H1 (cell line): ENCODE measurements around the gene SNX25. TPM values are rescaled to one million over a fixed set of nuclear protein-coding genes. Genes with fewer than 3 reads are reported as not detected.
"Not testable (repeated sequence)": the region's sequence is repeated elsewhere in the genome, so short reads cannot be mapped to it uniquely, and the experiment has no call there.

Experiments
- CTCF ChIA-PET: fragments of 300-600 bp; sonication (Branson Sonifier 250); formaldehyde crosslinking; loops from one replicate; lab custom pipeline; 2021; ENCODE audit not compliant: partially characterized antibody; lab: Charles Lee
- POLR2A ChIA-PET: fragments of 300-600 bp; sonication (Branson Sonifier 250); formaldehyde crosslinking; loops from one replicate; lab custom pipeline; 2021; ENCODE audit warnings: inconsistent platforms; ENCODE audit not compliant: partially characterized antibody; lab: Charles Lee
- DNase-seq, 2 experiments: peaks; one replicate each; pipeline versions ENCODE4 v3.0.0 to v3.0.0-alpha.2; 2010 to 2022; ENCODE audit warnings: low spot score in 2 of 2, low read depth in 1 of 2, mixed read lengths in 1 of 2
- FAIRE-seq: peaks from 2 replicates; lab custom pipeline; 2011; peaks lifted over from hg19 to GRCh38; lab: Jason Lieb, UNC
- H2AFZ ChIP-seq: 2 replicates; pipeline ENCODE4 v1.8.1; 2012; ENCODE audit warnings: low read length, inconsistent platforms
- H2AK5ac ChIP-seq: 2 replicates; pipeline ENCODE4 v1.6.1; 2013; ENCODE audit warnings: low read depth, low read length
- H2BK120ac ChIP-seq: replicated peaks from 2 replicates; pipeline ENCODE3; 2013; ENCODE audit warnings: low read depth, low read length, inconsistent platforms
- H2BK12ac ChIP-seq: 2 replicates; pipeline ENCODE4 v1.6.1; 2013; ENCODE audit warnings: low read depth, low read length
- H2BK15ac ChIP-seq: 2 replicates; pipeline ENCODE4 v1.6.1; 2013; ENCODE audit warnings: low read length
- H2BK20ac ChIP-seq: 2 replicates; pipeline ENCODE4 v1.6.1; 2013; ENCODE audit warnings: low read length
- H2BK5ac ChIP-seq: 2 replicates; pipeline ENCODE4 v1.6.1; 2013; ENCODE audit warnings: low read depth, low read length
- H3K14ac ChIP-seq: 2 replicates; pipeline ENCODE4 v1.6.1; 2013; ENCODE audit warnings: inconsistent platforms; ENCODE audit not compliant: insufficient read length
- H3K18ac ChIP-seq: 2 replicates; pipeline ENCODE4 v1.6.1; 2013; ENCODE audit warnings: low read length; ENCODE audit errors: extremely low read depth
- H3K23ac ChIP-seq: 2 replicates; pipeline ENCODE4 v1.6.1; 2013; ENCODE audit warnings: inconsistent platforms; ENCODE audit not compliant: insufficient read length
- H3K23me2 ChIP-seq: 2 replicates; pipeline ENCODE4 v1.6.1; 2013; ENCODE audit warnings: low read depth, low read length
- H3K27ac ChIP-seq: 2 replicates; pipeline ENCODE4 v1.6.1; 2011; ENCODE audit warnings: low read depth, low read length, inconsistent platforms
- H3K27me3 ChIP-seq, 4 experiments: replicated peaks in 1 of 4; 1 replicate in 1 of 4; 2 replicates in 3 of 4; pipeline versions ENCODE4 v1.6.1 to v1.8.1; 2011 to 2013; ENCODE audit warnings: low read length in 3 of 4, mild to moderate bottlenecking in 3 of 4, inconsistent platforms in 2 of 4, mixed read lengths in 2 of 4, moderate library complexity in 1 of 4; ENCODE audit not compliant: control insufficient read depth in 3 of 4, insufficient read depth in 3 of 4; ENCODE audit errors: extremely low read depth in 1 of 4
- H3K36me3 ChIP-seq, 4 experiments: 2 replicates each; pipeline versions ENCODE4 v1.6.1 to v1.8.1; 2011 to 2013; ENCODE audit warnings: mild to moderate bottlenecking in 4 of 4, low read length in 3 of 4, moderate library complexity in 2 of 4, control low read depth in 1 of 4, inconsistent platforms in 1 of 4; ENCODE audit not compliant: insufficient read depth in 4 of 4, control insufficient read depth in 2 of 4
- H3K4ac ChIP-seq: replicated peaks from 2 replicates; pipeline ENCODE3; 2013; ENCODE audit warnings: low read length, low read depth, mixed read lengths, inconsistent platforms; ENCODE audit not compliant: insufficient read length
- H3K4me1 ChIP-seq, 4 experiments: replicated peaks in 1 of 4; 1 replicate in 1 of 4; 2 replicates in 3 of 4; pipeline versions ENCODE4 v1.6.1 to v1.8.1; 2011 to 2013; ENCODE audit warnings: low read length in 3 of 4, inconsistent platforms in 2 of 4, mixed read lengths in 1 of 4; ENCODE audit not compliant: insufficient read depth in 4 of 4, control insufficient read depth in 3 of 4
- H3K4me2 ChIP-seq, 2 experiments: 2 replicates each; pipeline versions ENCODE4 v1.6.1 to v1.8.1; 2011 to 2013; ENCODE audit warnings: low read depth in 2 of 2, low read length in 2 of 2, control low read depth in 1 of 2, inconsistent platforms in 1 of 2, mild to moderate bottlenecking in 1 of 2; ENCODE audit not compliant: insufficient read depth in 1 of 2
- H3K4me3 ChIP-seq, 4 experiments: fragments of 200-600, 300-600 bp in 1 of 4; sonication (generic), shearing (Covaris generic), sonication (Bioruptor Twin) in 1 of 4; 2 replicates each; pipeline versions ENCODE4 v1.5.1 to v1.8.1; 2011 to 2016; ENCODE audit warnings: low read length in 4 of 4, low read depth in 3 of 4, control low read depth in 2 of 4, inconsistent platforms in 2 of 4, mild to moderate bottlenecking in 2 of 4, mixed read lengths in 1 of 4, moderate library complexity in 1 of 4; ENCODE audit not compliant: insufficient read depth in 2 of 4; ENCODE audit errors: extremely low read depth in 1 of 4
- H3K56ac ChIP-seq: replicated peaks from 2 replicates; pipeline ENCODE3; 2013; ENCODE audit warnings: low read depth, mild to moderate bottlenecking, mixed read lengths, low read length, inconsistent platforms; ENCODE audit not compliant: insufficient read length
- H3K79me1 ChIP-seq: 2 replicates; pipeline ENCODE4 v1.6.1; 2013; ENCODE audit warnings: low read depth, low read length, control low read depth
- H3K79me2 ChIP-seq, 2 experiments: 2 replicates each; pipeline versions ENCODE4 v1.6.1 to v1.8.1; 2012 to 2013; ENCODE audit warnings: low read length in 2 of 2, mild to moderate bottlenecking in 2 of 2, inconsistent platforms in 1 of 2; ENCODE audit not compliant: insufficient read depth in 2 of 2, control insufficient read depth in 1 of 2
- H3K9ac ChIP-seq, 4 experiments: replicated peaks in 1 of 4; 1 replicate in 1 of 4; 2 replicates in 3 of 4; pipeline versions ENCODE4 v1.6.1 to v1.8.1; 2011 to 2013; ENCODE audit warnings: low read depth in 3 of 4, low read length in 3 of 4, control low read depth in 2 of 4, mild to moderate bottlenecking in 2 of 4, moderate library complexity in 2 of 4, inconsistent platforms in 1 of 4; ENCODE audit errors: extremely low read depth in 1 of 4
- H3K9me3 ChIP-seq, 2 experiments: 2 replicates each; pipeline versions ENCODE4 v1.6.1 to v1.8.1; 2012 to 2013; ENCODE audit warnings: mild to moderate bottlenecking in 2 of 2, moderate library complexity in 2 of 2, control low read depth in 1 of 2, inconsistent platforms in 1 of 2, low read depth in 1 of 2, low read length in 1 of 2, mixed read lengths in 1 of 2; ENCODE audit not compliant: insufficient read depth in 2 of 2
- H4K20me1 ChIP-seq, 2 experiments: replicated peaks in 1 of 2; 2 replicates each; pipeline versions ENCODE3 to v1.8.1; 2011 to 2013; ENCODE audit warnings: inconsistent platforms in 2 of 2, low read length in 2 of 2, mild to moderate bottlenecking in 1 of 2; ENCODE audit not compliant: insufficient read depth in 2 of 2, control insufficient read depth in 1 of 2
- H4K5ac ChIP-seq: 2 replicates; pipeline ENCODE4 v1.6.1; 2013; ENCODE audit warnings: low read length, low read depth, mixed read lengths, inconsistent platforms; ENCODE audit not compliant: insufficient read length
- H4K8ac ChIP-seq: 2 replicates; pipeline ENCODE4 v1.8.0; 2013; ENCODE audit warnings: mild to moderate bottlenecking, moderate library complexity, low read length, inconsistent platforms; ENCODE audit not compliant: insufficient read depth; ENCODE audit errors: extremely low read depth
- H4K91ac ChIP-seq: replicated peaks from 2 replicates; pipeline ENCODE3; 2013; ENCODE audit warnings: low read length, mixed read lengths, inconsistent platforms; ENCODE audit not compliant: insufficient read length
- WGBS, 2 experiments: shearing (Covaris generic) in 1 of 2; methylation state at CpG; one replicate each; pipeline versions ENCODE4 v1.1.6 to v1.1.7; 2013 to 2015; ENCODE audit warnings: low lambda C conversion rate in 2 of 2, mixed read lengths in 2 of 2, inconsistent platforms in 1 of 2, low coverage in 1 of 2, missing lambda C conversion rate in 1 of 2; ENCODE audit not compliant: insufficient replicate concordance in 2 of 2, insufficient coverage in 1 of 2, insufficient read length in 1 of 2; ENCODE audit errors: extremely low coverage in 1 of 2, missing lambda C conversion rate in 1 of 2; 5-methylcytosine and 5-hydroxymethylcytosine counted together
- polyA plus RNA-seq, 7 experiments: library from polyadenylated mRNA; depleted of rRNA in 3 of 7; stranded (reverse) in 5 of 7; unstranded in 2 of 7; fragments of >200 nt in 5 of 7; fragments of 200-250 nt in 2 of 7; gene quantifications; 1 replicate in 5 of 7; 2 replicates in 1 of 7; 4 replicates in 1 of 7; pipeline versions ENCODE4 v1.2.1 to v1.2.3, GENCODE V29; 2011 to 2013; ENCODE audit warnings: missing spikeins in 2 of 7, mixed read lengths in 2 of 7
- total RNA-seq: library from RNA; stranded (reverse); fragmentation: NEBNext Ultra II Directional; extraction: Animal tissue kit (Norgen Biotek cat#: 25700); gene quantifications from 2 replicates; pipeline ENCODE4 v1.2.1, GENCODE V29; 2021

Gene SNX25
- total and polyA plus RNA-seq, 2 of the 8 experiments (the other 6 are each of a cell fraction or from before 2014, with no cell fraction given): 5.4 to 19.9 TPM

GRCh38 chr4:185198189-185198588 lies 11.2 kb upstream of the SNX25 start:
- WGBS, 2 experiments: 97% methylated on average over 4 of the region's 4 CpGs; no CpG with 5 or more reads in 1 of the 2 experiments
- not testable (repeated sequence) for H3K4me2 ChIP-seq, H4K8ac ChIP-seq, H2BK12ac ChIP-seq, H3K18ac ChIP-seq, H2BK120ac ChIP-seq, H3K9me3 ChIP-seq, H4K20me1 ChIP-seq, H3K36me3 ChIP-seq, H2BK15ac ChIP-seq, FAIRE-seq, H4K5ac ChIP-seq, H3K23me2 ChIP-seq, DNase-seq, H3K4me3 ChIP-seq, H3K27ac ChIP-seq, H3K27me3 ChIP-seq, H2BK20ac ChIP-seq, H3K4ac ChIP-seq, H3K23ac ChIP-seq, H3K4me1 ChIP-seq, H3K14ac ChIP-seq, H4K91ac ChIP-seq, H3K79me1 ChIP-seq, H2AK5ac ChIP-seq, H2AFZ ChIP-seq, H3K56ac ChIP-seq, H2BK5ac ChIP-seq, H3K9ac ChIP-seq
- ChIA-PET CTCF (interaction anchor here (1.5 to 7.8 kb wide), 3 partner anchors 14 to 190 kb away, joined by 3 to 55 read pairs (median 4); no protein-coding TSS in a partner anchor), POLR2A (interaction anchor here (0.7 to 1.2 kb wide), 2 partner anchors 11 to 13 kb away, joined by 3 to 5 read pairs; partner anchors contain the start of gene SNX25)
- H3K79me2 ChIP-seq: peaks cover 0 to 24% of the 10 kb centered on the region in 2 experiments; a peak in 3 of 4 replicates
